Endothelial cell (in vitro differentiated cells): ENCODE results near the gene CCK. TPM values are rescaled to one million over a fixed set of nuclear protein-coding genes. Genes with fewer than 3 reads are reported as not detected.
"Not testable (repeated sequence)": the region's sequence is repeated elsewhere in the genome, so short reads cannot be mapped to it uniquely, and the experiment has no call there.

ENCODE experiments used
- DNase-seq: peaks from one replicate; pipeline ENCODE4 v3.0.0; 2021; ENCODE audit warnings: low spot score
- H3K27ac Mint-ChIP-seq: one replicate; pipeline ENCODE4 v1.8.0; 2021; ENCODE audit warnings: mixed read lengths, inconsistent platforms; ENCODE audit not compliant: unreplicated experiment
- H3K27me3 Mint-ChIP-seq: one replicate; pipeline ENCODE4 v1.8.0; 2021; ENCODE audit warnings: mild to moderate bottlenecking, moderate library complexity, mixed read lengths, inconsistent platforms; ENCODE audit not compliant: unreplicated experiment
- H3K36me3 Mint-ChIP-seq: one replicate; pipeline ENCODE4 v1.8.0; 2021; ENCODE audit warnings: mild to moderate bottlenecking, low read depth, mixed read lengths, inconsistent platforms; ENCODE audit not compliant: unreplicated experiment
- H3K4me1 Mint-ChIP-seq: one replicate; pipeline ENCODE4 v1.8.0; 2021; ENCODE audit warnings: mild to moderate bottlenecking, mixed read lengths, inconsistent platforms; ENCODE audit not compliant: unreplicated experiment
- H3K4me3 Mint-ChIP-seq: one replicate; pipeline ENCODE4 v1.8.0; 2021; ENCODE audit warnings: mild to moderate bottlenecking, mixed read lengths, inconsistent platforms; ENCODE audit not compliant: unreplicated experiment
- H3K9me3 Mint-ChIP-seq: one replicate; pipeline ENCODE4 v1.8.0; 2021; ENCODE audit warnings: mixed read lengths, inconsistent platforms; ENCODE audit not compliant: unreplicated experiment
- total RNA-seq: library from RNA; stranded (reverse); fragmentation: NEBNext Ultra II Directional; extraction: Animal tissue kit (Norgen Biotek cat#: 25700); gene quantifications from one replicate; pipeline ENCODE4 v1.2.1, GENCODE V29; 2021; ENCODE audit not compliant: unreplicated experiment
- TF ChIP-seq, protein P1 (sequence below): fragments of 200-600 bp; sonication (generic); IDR thresholded peaks from one replicate; pipeline ENCODE4 v1.5.0; 2021; ENCODE audit warnings: antibody characterized with exemption; ENCODE audit not compliant: unreplicated experiment

CCK gene
- total RNA-seq, 1 donor from 2014 or later: not detected

DNA sequence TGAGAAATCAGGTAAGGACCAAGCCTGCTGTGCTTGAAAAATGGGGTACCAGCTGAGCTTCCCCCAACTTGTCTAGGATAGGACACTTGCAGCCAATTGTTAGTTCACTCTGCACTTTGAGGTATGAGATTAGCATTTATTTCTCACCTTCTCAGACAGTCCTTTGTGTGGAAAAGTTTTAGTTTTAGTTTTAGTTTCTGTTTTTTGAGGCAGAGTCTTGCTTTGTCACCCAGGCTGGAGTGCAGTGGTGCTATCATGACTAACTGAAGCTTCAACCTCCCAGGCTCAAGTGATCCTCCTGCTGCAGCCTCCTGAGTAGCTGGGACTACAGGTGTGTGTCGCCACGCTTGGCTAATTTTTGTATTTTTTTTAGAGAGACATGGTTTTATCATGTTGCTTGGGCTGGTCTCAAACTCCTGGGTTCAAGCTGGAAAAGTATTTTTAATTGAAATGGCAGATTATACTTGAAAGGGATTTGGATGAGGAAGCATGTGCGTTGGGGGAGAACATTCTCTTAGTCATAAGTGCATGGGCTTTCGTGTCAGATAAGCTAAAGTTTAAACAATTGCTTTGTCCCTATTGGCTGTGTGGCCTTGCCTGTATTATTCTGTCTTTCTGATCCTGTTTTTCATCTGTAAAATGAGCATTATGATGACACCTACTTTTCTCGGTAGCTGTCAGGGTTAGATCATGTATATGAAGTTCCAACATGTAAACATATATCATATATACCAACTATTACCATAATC lies 25.2 kb upstream of the CCK start:
- Mint-ChIP-seq H3K27ac (no peak overlapping the region), H3K9me3 (peaks cover 5% of the 10 kb centered on the region), H3K4me1 (no peaks in the 10 kb centered on the region), H3K36me3 (peaks cover 6% of the 10 kb centered on the region), H3K27me3 (peaks cover 2% of the 10 kb centered on the region), H3K4me3 (no peak overlapping the region)
- TF ChIP-seq, protein P1, sequence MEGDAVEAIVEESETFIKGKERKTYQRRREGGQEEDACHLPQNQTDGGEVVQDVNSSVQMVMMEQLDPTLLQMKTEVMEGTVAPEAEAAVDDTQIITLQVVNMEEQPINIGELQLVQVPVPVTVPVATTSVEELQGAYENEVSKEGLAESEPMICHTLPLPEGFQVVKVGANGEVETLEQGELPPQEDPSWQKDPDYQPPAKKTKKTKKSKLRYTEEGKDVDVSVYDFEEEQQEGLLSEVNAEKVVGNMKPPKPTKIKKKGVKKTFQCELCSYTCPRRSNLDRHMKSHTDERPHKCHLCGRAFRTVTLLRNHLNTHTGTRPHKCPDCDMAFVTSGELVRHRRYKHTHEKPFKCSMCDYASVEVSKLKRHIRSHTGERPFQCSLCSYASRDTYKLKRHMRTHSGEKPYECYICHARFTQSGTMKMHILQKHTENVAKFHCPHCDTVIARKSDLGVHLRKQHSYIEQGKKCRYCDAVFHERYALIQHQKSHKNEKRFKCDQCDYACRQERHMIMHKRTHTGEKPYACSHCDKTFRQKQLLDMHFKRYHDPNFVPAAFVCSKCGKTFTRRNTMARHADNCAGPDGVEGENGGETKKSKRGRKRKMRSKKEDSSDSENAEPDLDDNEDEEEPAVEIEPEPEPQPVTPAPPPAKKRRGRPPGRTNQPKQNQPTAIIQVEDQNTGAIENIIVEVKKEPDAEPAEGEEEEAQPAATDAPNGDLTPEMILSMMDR: no peak
- no peak for DNase-seq

DNA sequence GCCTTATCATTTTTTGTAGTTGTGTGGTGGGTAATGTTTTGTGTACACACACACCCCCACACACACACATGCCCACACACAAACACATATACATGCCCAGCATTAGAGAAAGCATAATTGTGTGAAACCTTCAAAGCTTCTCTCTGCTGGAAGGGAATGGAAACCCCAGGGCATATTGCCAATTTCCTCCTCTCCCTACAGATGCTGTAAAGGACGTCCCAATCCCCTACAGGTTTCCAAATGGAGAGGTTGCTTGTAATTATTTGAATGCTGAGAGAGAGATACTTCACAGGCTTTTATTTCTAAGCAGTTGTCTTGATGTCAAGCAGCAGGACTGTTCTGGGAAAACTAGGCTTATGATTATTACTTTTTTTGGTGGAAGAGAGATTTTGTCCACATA lies 23.0 kb upstream of the CCK start:
- TF ChIP-seq, protein P1: no peak
- Mint-ChIP-seq H3K4me1 (no peaks in the 10 kb centered on the region), H3K27ac (no peak overlapping the region), H3K9me3 (peaks cover 5% of the 10 kb centered on the region), H3K27me3 (peaks cover 2% of the 10 kb centered on the region), H3K36me3 (peaks cover 6% of the 10 kb centered on the region), H3K4me3 (no peak overlapping the region)
- DNase-seq: no peak

DNA sequence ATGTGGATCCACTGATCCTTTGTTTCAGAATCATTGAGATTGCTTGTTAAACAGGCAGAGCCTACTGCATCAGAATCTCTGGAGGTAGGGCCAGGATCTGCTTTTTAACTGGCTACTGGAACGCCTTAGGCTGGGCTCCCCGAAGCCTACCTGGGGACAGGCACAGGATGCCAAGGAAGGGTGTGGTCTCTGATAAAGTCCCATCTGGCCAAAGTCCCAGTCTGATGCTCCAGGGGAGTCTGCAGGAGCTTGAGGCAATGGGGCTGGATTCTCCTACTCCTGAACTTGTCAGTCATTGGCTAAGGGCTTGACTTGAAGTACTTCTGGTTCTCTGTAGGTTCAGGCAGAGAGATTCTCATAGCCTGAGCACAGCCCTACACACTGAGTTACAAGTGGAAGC lies 22.4 kb upstream of the CCK start:
- TF ChIP-seq, protein P1: no peak
- Mint-ChIP-seq H3K27ac (no peak overlapping the region), H3K4me3 (no peak overlapping the region), H3K27me3 (peaks cover 1% of the 10 kb centered on the region), H3K36me3 (peaks cover 6% of the 10 kb centered on the region), H3K9me3 (peaks cover 5% of the 10 kb centered on the region), H3K4me1 (no peaks in the 10 kb centered on the region)
- no peak for DNase-seq

DNA sequence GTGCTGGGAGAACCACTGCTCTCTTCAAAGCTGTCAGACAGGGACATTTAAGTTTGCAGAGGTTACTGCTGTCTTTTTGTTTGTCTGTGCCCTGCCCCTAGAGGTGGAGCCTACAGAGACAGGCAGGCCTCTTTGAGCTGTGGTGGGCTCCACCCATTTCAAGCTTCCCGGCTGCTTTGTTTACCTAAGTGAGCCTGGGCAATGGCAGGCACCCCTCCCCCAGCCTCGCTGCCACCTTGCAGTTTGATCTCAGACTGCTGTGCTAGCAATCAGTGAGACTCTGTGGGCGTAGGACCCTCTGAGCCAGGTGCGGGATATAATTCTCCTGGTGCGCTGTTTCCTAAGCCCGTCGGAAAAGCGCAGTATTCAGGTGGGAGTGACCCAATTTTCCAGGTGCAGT lies 21.4 kb upstream of the CCK start:
- H3K4me1 Mint-ChIP-seq: not testable (repeated sequence)

DNA sequence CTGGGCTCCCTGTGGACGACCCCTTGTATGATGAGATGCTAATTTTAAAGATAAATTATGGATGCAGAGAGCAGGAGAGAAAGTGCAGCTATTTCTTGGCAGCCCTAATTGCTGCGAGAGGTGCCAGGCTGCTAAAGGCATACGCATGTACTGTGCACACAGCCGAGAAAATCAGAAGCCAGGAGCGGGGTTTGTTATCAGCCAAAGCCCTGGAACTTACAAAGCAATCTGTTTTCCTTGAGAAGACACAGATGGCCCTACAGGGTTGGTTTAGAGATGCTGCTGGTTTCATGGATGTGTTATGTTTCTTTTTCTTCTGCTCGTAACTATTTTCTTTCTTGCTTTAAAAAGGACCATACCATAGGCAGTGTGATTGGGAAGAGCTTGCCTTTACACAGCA lies 11.7 kb upstream of the CCK start:
- H3K27me3 Mint-ChIP-seq: peaks cover 3% of the 10 kb centered on the region
- TF ChIP-seq, protein P1: no peak
- H3K4me3 Mint-ChIP-seq: no peak overlapping the region

More for the DNA sequence above, 21.4 kb upstream of the CCK start:
- not testable (repeated sequence) for H3K4me3 Mint-ChIP-seq, H3K27me3 Mint-ChIP-seq, H3K9me3 Mint-ChIP-seq, H3K36me3 Mint-ChIP-seq, DNase-seq, H3K27ac Mint-ChIP-seq

More for the DNA sequence above, 11.7 kb upstream of the CCK start:
- Mint-ChIP-seq H3K27ac (no peak overlapping the region), H3K9me3 (peaks cover 22% of the 10 kb centered on the region), H3K36me3 (peaks cover 11% of the 10 kb centered on the region), H3K4me1 (no peaks in the 10 kb centered on the region)
- no peak for DNase-seq
